ENCODE data around the gene POU6F2. TPM values are rescaled to one million over a fixed set of nuclear protein-coding genes. Genes with fewer than 3 reads are reported as not detected.

The POU6F2 gene
- polyA plus RNA-seq, 2 of the 4 experiments (the other 2 are of a cell fraction): not detected

DNA sequence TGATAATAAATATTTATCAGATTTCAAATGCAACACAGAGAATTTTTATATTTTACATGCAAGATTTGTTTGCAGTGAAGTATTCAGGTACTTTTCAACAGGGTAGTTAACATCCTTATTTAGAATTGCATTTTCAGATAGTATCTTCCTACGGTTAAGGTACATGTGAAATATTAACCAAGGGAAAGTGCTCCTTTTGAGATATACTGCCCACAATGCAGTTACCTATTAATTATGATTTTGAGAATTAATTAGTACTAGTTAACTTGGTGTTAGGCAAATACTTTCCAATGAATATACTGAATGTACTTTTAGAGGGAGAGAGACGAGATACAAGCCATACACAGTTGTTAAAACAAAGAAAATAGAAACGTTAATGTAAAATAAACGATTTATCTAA, 382.3 kb downstream of the POU6F2 start:
- POLR2A ChIA-PET: no interaction called here
- Histone ChIP-seq H3K4me3 (no peak overlapping the region), H3K27ac (no peak overlapping the region), H3K4me1 (no peaks in the 10 kb centered on the region), H3K4me2 (no peak overlapping the region), H3K9me3 (no peaks in the 10 kb centered on the region; the same call in 2 of the 3 replicates)
- ATAC-seq (no peak), FAIRE-seq (no peak), DNase-seq (ENCODE audit: low read depth in 1 of 2, low spot score in 1 of 2) (no peak)
- 0% methylated on average over 4 of the region's 4 CpGs for WGBS (ENCODE audit: missing lambda C conversion rate)
- CTCF ChIA-PET: no interaction called here
- TF ChIP-seq POLR2AphosphoS2 (conservative IDR thresholded peaks at IDR 0.05; ENCODE audit: low read length) (no peak), HDAC2 (IDR thresholded peaks at IDR 0.05) (no peak), ZFP36 (IDR thresholded peaks at IDR 0.05; ENCODE audit: borderline replicate concordance, partially characterized antibody) (no peak), NR3C1 (IDR thresholded peaks at IDR 0.05) (no peak), SREBF2 (IDR thresholded peaks at IDR 0.05) (no peak), ZC3H11A (IDR thresholded peaks at IDR 0.05) (no peak), HOXB5 (CRISPR knock-in tag; IDR thresholded peaks at IDR 0.05) (no peak), RNF2 (IDR thresholded peaks at IDR 0.05; ENCODE audit: borderline replicate concordance, low read depth) (no peak), JUN (IDR thresholded peaks at IDR 0.05) (no peak), ZNF302 (CRISPR knock-in tag; IDR thresholded peaks at IDR 0.05) (no peak), CBX8 (IDR thresholded peaks at IDR 0.05) (no peak), RAD21 (conservative IDR thresholded peaks at IDR 0.05 in 1 of 2, IDR thresholded peaks at IDR 0.05 in 1 of 2) (no peak), RCOR1 (IDR thresholded peaks at IDR 0.05; ENCODE audit: low read depth, low read length) (no peak)
- TF ChIP-seq, protein P1, sequence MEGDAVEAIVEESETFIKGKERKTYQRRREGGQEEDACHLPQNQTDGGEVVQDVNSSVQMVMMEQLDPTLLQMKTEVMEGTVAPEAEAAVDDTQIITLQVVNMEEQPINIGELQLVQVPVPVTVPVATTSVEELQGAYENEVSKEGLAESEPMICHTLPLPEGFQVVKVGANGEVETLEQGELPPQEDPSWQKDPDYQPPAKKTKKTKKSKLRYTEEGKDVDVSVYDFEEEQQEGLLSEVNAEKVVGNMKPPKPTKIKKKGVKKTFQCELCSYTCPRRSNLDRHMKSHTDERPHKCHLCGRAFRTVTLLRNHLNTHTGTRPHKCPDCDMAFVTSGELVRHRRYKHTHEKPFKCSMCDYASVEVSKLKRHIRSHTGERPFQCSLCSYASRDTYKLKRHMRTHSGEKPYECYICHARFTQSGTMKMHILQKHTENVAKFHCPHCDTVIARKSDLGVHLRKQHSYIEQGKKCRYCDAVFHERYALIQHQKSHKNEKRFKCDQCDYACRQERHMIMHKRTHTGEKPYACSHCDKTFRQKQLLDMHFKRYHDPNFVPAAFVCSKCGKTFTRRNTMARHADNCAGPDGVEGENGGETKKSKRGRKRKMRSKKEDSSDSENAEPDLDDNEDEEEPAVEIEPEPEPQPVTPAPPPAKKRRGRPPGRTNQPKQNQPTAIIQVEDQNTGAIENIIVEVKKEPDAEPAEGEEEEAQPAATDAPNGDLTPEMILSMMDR (IDR thresholded peaks at IDR 0.05): no peak

DNA sequence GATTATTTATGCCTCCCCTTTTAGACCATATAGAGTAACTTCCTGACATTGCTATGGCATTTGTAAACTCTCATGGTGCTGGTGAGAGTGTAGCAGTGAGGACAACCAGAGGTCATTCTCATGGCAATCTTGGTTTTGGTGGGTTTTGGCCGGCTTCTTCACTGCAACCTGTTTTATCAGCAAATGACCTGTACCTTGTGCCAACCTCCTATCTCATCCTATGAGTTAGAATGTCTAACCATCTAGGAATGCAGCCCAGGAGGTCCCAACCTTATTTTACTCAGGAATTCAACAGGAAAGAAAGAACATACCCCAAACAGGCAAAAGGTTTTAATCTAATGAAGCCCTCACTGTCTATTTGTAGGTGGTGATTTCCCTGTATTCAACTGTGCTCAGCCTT, 383.1 kb downstream of the POU6F2 start:
- POLR2A ChIA-PET: no interaction called here
- CTCF ChIA-PET: no interaction called here
- DNase-seq (ENCODE audit: low read depth in 1 of 2, low spot score in 1 of 2) (no peak), FAIRE-seq (no peak), ATAC-seq (no peak)
- Histone ChIP-seq H3K4me2 (no peak overlapping the region), H3K4me1 (no peaks in the 10 kb centered on the region), H3K9me3 (no peaks in the 10 kb centered on the region; the same call in 2 of the 3 replicates), H3K4me3 (no peak overlapping the region), H3K27ac (no peak overlapping the region)
- 19% methylated on average over 1 of the region's 1 CpG for WGBS (ENCODE audit: missing lambda C conversion rate)
- TF ChIP-seq KDM1A (IDR thresholded peaks at IDR 0.05; ENCODE audit: low read depth): no peak
- no peak for TF ChIP-seq RNF2 (IDR thresholded peaks at IDR 0.05; ENCODE audit: borderline replicate concordance, low read depth)
- no peak for TF ChIP-seq SREBF2 (IDR thresholded peaks at IDR 0.05)

DNA sequence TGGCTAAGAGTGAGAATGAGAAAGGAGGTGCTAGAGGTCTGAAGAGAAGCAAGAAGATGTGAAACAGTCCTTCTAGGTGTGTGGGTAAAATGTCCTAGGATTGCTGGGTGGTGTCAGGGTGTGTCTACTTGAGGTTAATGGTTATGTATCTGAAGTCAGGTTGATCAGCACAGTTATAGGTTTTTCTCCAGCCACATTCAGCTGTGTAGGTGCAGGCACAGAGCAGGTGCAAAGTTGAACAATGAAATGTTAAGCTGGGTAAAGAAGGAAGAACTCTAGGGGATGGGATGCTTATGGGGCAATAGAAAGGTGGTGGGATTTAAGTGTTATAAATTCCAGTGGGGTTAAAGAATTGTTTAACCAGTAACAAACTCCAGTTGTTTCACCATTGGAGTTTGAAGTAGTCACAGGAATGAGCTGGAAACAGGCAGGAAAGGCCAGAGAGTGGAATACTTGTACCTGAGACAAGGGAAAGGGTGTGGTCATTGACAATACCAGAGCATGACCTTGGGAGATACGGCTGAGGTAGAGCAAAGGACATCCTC, 388.1 kb downstream of the POU6F2 start:
- Histone ChIP-seq H3K4me3 (no peak overlapping the region), H3K4me1 (no peaks in the 10 kb centered on the region), H3K9me3 (no peaks in the 10 kb centered on the region; the same call in 2 of the 3 replicates), H3K27ac (no peak overlapping the region), H3K4me2 (no peak overlapping the region)
- TF ChIP-seq SMC3 (IDR thresholded peaks at IDR 0.05): no peak
- no peak for TF ChIP-seq EP300 (IDR thresholded peaks at IDR 0.05)
- no peak for TF ChIP-seq RNF2 (IDR thresholded peaks at IDR 0.05; ENCODE audit: borderline replicate concordance, low read depth)
- TF ChIP-seq, protein P2, sequence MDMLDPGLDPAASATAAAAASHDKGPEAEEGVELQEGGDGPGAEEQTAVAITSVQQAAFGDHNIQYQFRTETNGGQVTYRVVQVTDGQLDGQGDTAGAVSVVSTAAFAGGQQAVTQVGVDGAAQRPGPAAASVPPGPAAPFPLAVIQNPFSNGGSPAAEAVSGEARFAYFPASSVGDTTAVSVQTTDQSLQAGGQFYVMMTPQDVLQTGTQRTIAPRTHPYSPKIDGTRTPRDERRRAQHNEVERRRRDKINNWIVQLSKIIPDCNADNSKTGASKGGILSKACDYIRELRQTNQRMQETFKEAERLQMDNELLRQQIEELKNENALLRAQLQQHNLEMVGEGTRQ (IDR thresholded peaks at IDR 0.05): no peak
- TF ChIP-seq HEYL (CRISPR knock-in tag; IDR thresholded peaks at IDR 0.05): no peak
- TF ChIP-seq HDAC2 (IDR thresholded peaks at IDR 0.05): no peak
- POLR2A ChIA-PET: no interaction called here
- CTCF ChIA-PET: no interaction called here
- FAIRE-seq (no peak), ATAC-seq (no peak), DNase-seq (ENCODE audit: low read depth in 1 of 2, low spot score in 1 of 2) (no peak)
- WGBS (ENCODE audit: missing lambda C conversion rate): 5% methylated on average over 1 of the region's 1 CpG

DNA sequence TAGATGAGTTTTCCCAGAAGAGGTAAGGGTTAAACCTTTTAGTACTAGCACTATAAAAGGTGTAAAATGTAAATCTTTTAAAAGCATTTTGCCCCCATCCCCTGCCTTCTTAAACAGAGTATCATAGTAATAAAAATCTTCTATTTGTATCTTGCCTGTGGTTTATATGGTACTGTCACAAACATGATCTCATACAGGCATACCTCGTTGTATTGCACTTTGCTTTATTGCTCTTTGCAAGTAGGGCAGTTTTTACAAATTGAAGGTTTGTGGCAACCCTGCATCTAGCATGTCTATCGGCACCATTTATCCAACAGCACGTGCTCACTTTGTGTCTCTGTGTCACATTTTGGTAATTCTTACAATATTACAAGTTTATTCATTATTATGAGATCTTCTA, 389.7 kb downstream of the POU6F2 start:
- FAIRE-seq (no peak), DNase-seq (ENCODE audit: low read depth in 1 of 2, low spot score in 1 of 2) (no peak), ATAC-seq (no peak)
- Histone ChIP-seq H3K27ac (no peak overlapping the region), H3K4me1 (no peaks in the 10 kb centered on the region), H3K4me2 (no peak overlapping the region), H3K4me3 (no peak overlapping the region), H3K9me3 (no peaks in the 10 kb centered on the region; the same call in 2 of the 3 replicates)
- WGBS (ENCODE audit: missing lambda C conversion rate): 27% methylated on average over 3 of the region's 3 CpGs
- ChIA-PET CTCF (no interaction called here), POLR2A (no interaction called here)
- TF ChIP-seq, protein P1 (IDR thresholded peaks at IDR 0.05): no peak
- TF ChIP-seq FOXS1 (CRISPR knock-in tag; IDR thresholded peaks at IDR 0.05): no peak
- TF ChIP-seq ZFP36 (IDR thresholded peaks at IDR 0.05; ENCODE audit: borderline replicate concordance, partially characterized antibody): no peak
- TF ChIP-seq JUNB (IDR thresholded peaks at IDR 0.05): no peak
